Activated T-helper 2 cell treated with anti-CD3 and anti-CD28 coated beads, Interferon-gamma antibody, Interleukin-2, Interleukin-4, amounts not matched to agents 10 μg/mL and 5 μg/mL and 100 μg/mL, durations not matched to agents 14 hours and 24 hours and 36 hours (primary cell): ENCODE measurements around the gene HAPSTR1. TPM values are rescaled to one million over a fixed set of nuclear protein-coding genes. Genes with fewer than 3 reads are reported as not detected.

Experiments
- DNase-seq: peaks from one replicate; pipeline ENCODE4 v3.0.0; 2021; ENCODE audit warnings: low spot score
- H3K27ac Mint-ChIP-seq: one replicate; pipeline ENCODE4 v1.8.0; 2021; ENCODE audit warnings: mixed read lengths
- H3K27me3 Mint-ChIP-seq: one replicate; pipeline ENCODE4 v1.8.0; 2021; ENCODE audit warnings: low read depth, mixed read lengths
- H3K36me3 Mint-ChIP-seq: one replicate; pipeline ENCODE4 v1.8.0; 2021; ENCODE audit warnings: low read depth, mixed read lengths
- H3K4me1 Mint-ChIP-seq: one replicate; pipeline ENCODE4 v1.8.0; 2021; ENCODE audit warnings: low read depth, mixed read lengths
- H3K4me3 Mint-ChIP-seq: one replicate; pipeline ENCODE4 v1.8.0; 2021; ENCODE audit warnings: low read depth, mild to moderate bottlenecking, moderate library complexity, mixed read lengths
- H3K9me3 Mint-ChIP-seq: one replicate; pipeline ENCODE4 v1.8.0; 2021; ENCODE audit warnings: mixed read lengths
- intact Hi-C: fragments of 100-400 bp; cut with micrococcal nuclease; formaldehyde crosslinking; loops from one replicate; pipeline ENCODE4 v1.15.1; 2023
- total RNA-seq: library from RNA; stranded (reverse); gene quantifications from 2 replicates; pipeline ENCODE4 v1.2.3, GENCODE V29; 2022

HAPSTR1 gene
- total RNA-seq, 1 donor from 2014 or later = 54.5 TPM

- peak; percentile 50 for DNase-seq
- peaks cover 44% of the 10 kb centered on the region for H3K36me3 Mint-ChIP-seq
- H3K4me3 Mint-ChIP-seq = peak overlapping the region; percentile 98
- no peaks in the 10 kb centered on the region for H3K27me3 Mint-ChIP-seq
- H3K4me1 Mint-ChIP-seq = peaks cover 29% of the 10 kb centered on the region
- H3K9me3 Mint-ChIP-seq = no peaks in the 10 kb centered on the region
- intact Hi-C loops = loop anchor here (2.0 to 5.0 kb wide), 3 partner anchors 34 to 295 kb away; partner anchors contain the start of genes PMM2 and TMEM186
- H3K27ac Mint-ChIP-seq = peak overlapping the region; percentile 95
These were observed 986 bp downstream of the HAPSTR1 start for GRCh38 chr16:9092282-9092977.

GRCh38 chr16:9092978-9093344, 1.5 kb downstream of the HAPSTR1 start:
- peaks cover 49% of the 10 kb centered on the region for H3K36me3 Mint-ChIP-seq
- no peaks in the 10 kb centered on the region for H3K27me3 Mint-ChIP-seq
- no peak for DNase-seq
- peaks cover 34% of the 10 kb centered on the region for H3K4me1 Mint-ChIP-seq
- H3K4me3 Mint-ChIP-seq = peak overlapping the region; percentile 98
- H3K9me3 Mint-ChIP-seq = no peaks in the 10 kb centered on the region
- peak overlapping the region; percentile 95 for H3K27ac Mint-ChIP-seq
- intact Hi-C loops = loop anchor here (2.0 to 5.0 kb wide), 3 partner anchors 34 to 296 kb away; partner anchors contain the start of genes PMM2 and TMEM186

GRCh38 chr16:9094011-9094846, 2.8 kb downstream of the HAPSTR1 start:
- DNase-seq = no peak
- intact Hi-C loops = loop anchor here (5.0 kb wide), 2 partner anchors 47 to 297 kb away; partner anchors contain the start of genes PMM2 and TMEM186
- peak overlapping the region; percentile 98 for H3K4me3 Mint-ChIP-seq
- no peaks in the 10 kb centered on the region for H3K9me3 Mint-ChIP-seq
- peaks cover 58% of the 10 kb centered on the region for H3K36me3 Mint-ChIP-seq
- H3K27ac Mint-ChIP-seq = no peak overlapping the region
- H3K4me1 Mint-ChIP-seq = peaks cover 46% of the 10 kb centered on the region
- H3K27me3 Mint-ChIP-seq = no peaks in the 10 kb centered on the region

GRCh38 chr16:9095171-9095570, 3.7 kb downstream of the HAPSTR1 start:
- Mint-ChIP-seq H3K4me3 (peak overlapping the region; percentile 41), H3K27me3 (no peaks in the 10 kb centered on the region), H3K9me3 (no peaks in the 10 kb centered on the region), H3K27ac (no peak overlapping the region), H3K36me3 (peaks cover 65% of the 10 kb centered on the region), H3K4me1 (peaks cover 50% of the 10 kb centered on the region)
- no peak for DNase-seq
- intact Hi-C loops = no loop called here

GRCh38 chr16:9095656-9096397, 4.4 kb downstream of the HAPSTR1 start:
- no peaks in the 10 kb centered on the region for H3K9me3 Mint-ChIP-seq
- H3K4me3 Mint-ChIP-seq = peak overlapping the region; percentile 37
- no peaks in the 10 kb centered on the region for H3K27me3 Mint-ChIP-seq
- intact Hi-C loops = no loop called here
- peak overlapping the region; percentile 25 for H3K27ac Mint-ChIP-seq
- no peak for DNase-seq
- peaks cover 56% of the 10 kb centered on the region for H3K4me1 Mint-ChIP-seq
- peaks cover 71% of the 10 kb centered on the region for H3K36me3 Mint-ChIP-seq

- Mint-ChIP-seq H3K27me3 (no peaks in the 10 kb centered on the region), H3K36me3 (peaks cover 78% of the 10 kb centered on the region), H3K27ac (peak overlapping the region; percentile 16), H3K4me3 (no peak overlapping the region), H3K4me1 (peaks cover 62% of the 10 kb centered on the region), H3K9me3 (no peaks in the 10 kb centered on the region)
- intact Hi-C loops = no loop called here
- no peak for DNase-seq
These were observed 5.0 kb downstream of the HAPSTR1 start for GRCh38 chr16:9096416-9096952.

GRCh38 chr16:9097266-9098219, 6.1 kb downstream of the HAPSTR1 start:
- H3K27me3 Mint-ChIP-seq = no peaks in the 10 kb centered on the region
- peaks cover 87% of the 10 kb centered on the region for H3K36me3 Mint-ChIP-seq
- no peak for DNase-seq
- H3K27ac Mint-ChIP-seq = peak overlapping the region; percentile 20
- no peaks in the 10 kb centered on the region for H3K9me3 Mint-ChIP-seq
- peak overlapping the region; percentile 2 for H3K4me3 Mint-ChIP-seq
- H3K4me1 Mint-ChIP-seq = peaks cover 71% of the 10 kb centered on the region
- intact Hi-C loops = no loop called here

GRCh38 chr16:9098377-9099090, 7.1 kb downstream of the HAPSTR1 start:
- no peak for DNase-seq
- Mint-ChIP-seq H3K4me3 (no peak overlapping the region), H3K27ac (peak overlapping the region; percentile 71), H3K27me3 (no peaks in the 10 kb centered on the region), H3K36me3 (peaks cover 87% of the 10 kb centered on the region), H3K9me3 (no peaks in the 10 kb centered on the region), H3K4me1 (peaks cover 76% of the 10 kb centered on the region)
- intact Hi-C loops = no loop called here

GRCh38 chr16:9099131-9099625, 7.7 kb downstream of the HAPSTR1 start:
- no peaks in the 10 kb centered on the region for H3K27me3 Mint-ChIP-seq
- H3K36me3 Mint-ChIP-seq = peaks cover 87% of the 10 kb centered on the region
- peak overlapping the region; percentile 71 for H3K27ac Mint-ChIP-seq
- no peaks in the 10 kb centered on the region for H3K9me3 Mint-ChIP-seq
- DNase-seq = no peak
- H3K4me3 Mint-ChIP-seq = peak overlapping the region; percentile 63
- peaks cover 79% of the 10 kb centered on the region for H3K4me1 Mint-ChIP-seq
- intact Hi-C loops = no loop called here

- H3K27ac Mint-ChIP-seq = peak overlapping the region; percentile 66
- H3K36me3 Mint-ChIP-seq = peaks cover 95% of the 10 kb centered on the region
- DNase-seq = no peak
- no peaks in the 10 kb centered on the region for H3K9me3 Mint-ChIP-seq
- peaks cover 83% of the 10 kb centered on the region for H3K4me1 Mint-ChIP-seq
- H3K4me3 Mint-ChIP-seq = no peak overlapping the region
- intact Hi-C loops = no loop called here
- H3K27me3 Mint-ChIP-seq = no peaks in the 10 kb centered on the region
These were observed 10.9 kb downstream of the HAPSTR1 start for GRCh38 chr16:9102379-9102778.

- Mint-ChIP-seq H3K27ac (peak overlapping the region; percentile 66), H3K9me3 (no peaks in the 10 kb centered on the region), H3K36me3 (peaks cover 95% of the 10 kb centered on the region), H3K4me1 (peaks cover 82% of the 10 kb centered on the region), H3K27me3 (no peaks in the 10 kb centered on the region), H3K4me3 (peak overlapping the region; percentile 28)
- intact Hi-C loops = no loop called here
- DNase-seq = no peak
These were observed 11.5 kb downstream of the HAPSTR1 start for GRCh38 chr16:9102943-9103342.
